SK-MEL-5 (cell line): ENCODE measurements around the gene FTSJ3. TPM values are rescaled to one million over a fixed set of nuclear protein-coding genes. Genes with fewer than 3 reads are reported as not detected.
"Not testable (repeated sequence)": the region's sequence is repeated elsewhere in the genome, so short reads cannot be mapped to it uniquely, and the experiment has no call there.

ENCODE experiments used
- DNase-seq: peaks from one replicate; pipeline ENCODE4 v3.0.0-alpha.2; 2016; ENCODE audit warnings: low read depth, low spot score
- in situ Hi-C: cut with HindIII; loops from 2 replicates; pipeline ENCODE4 v1.10.0; 2016; ENCODE audit warnings: low sequenced_read_pairs, high pct_unique_total_duplicates, low pct_unique_long_range_greater_than_20kb
- total RNA-seq: library from RNA; depleted of rRNA; stranded (reverse); fragments of >200 nt; shearing (Covaris generic); gene quantifications from 2 replicates; pipeline ENCODE4 v1.2.3, GENCODE V29; 2014

Gene FTSJ3
- total RNA-seq, 1 experiment from 2014 or later, result 51.6 TPM

- DNase-seq, result no peak
- in situ Hi-C loops, result no loop called here
These were observed 20.2 kb upstream of the FTSJ3 start for GRCh38 chr17:63847525-63848249.

GRCh38 chr17:63845509-63845908, 18.0 kb upstream of the FTSJ3 start:
- no peak for DNase-seq
- in situ Hi-C loops, result no loop called here

- in situ Hi-C loops, result no loop called here
- DNase-seq, result no peak
These were observed 16.6 kb upstream of the FTSJ3 start for GRCh38 chr17:63843910-63844677.

GRCh38 chr17:63843387-63843888, 16.0 kb upstream of the FTSJ3 start:
- in situ Hi-C loops, result not testable (repeated sequence)
- DNase-seq, result peak; percentile 31

- peak; percentile 98 for DNase-seq
- in situ Hi-C loops, result no loop called here
These were observed 15.3 kb upstream of the FTSJ3 start, which contains the start of gene SMARCD2 for GRCh38 chr17:63842540-63843386. Gene SMARCD2 (minus strand): TSS chr17:63842685. CDS start chr17:63842674, 11 bp downstream.

- no peak for DNase-seq
- in situ Hi-C loops, result no loop called here
These were observed 14.7 kb upstream of the FTSJ3 start for GRCh38 chr17:63842173-63842539.

GRCh38 chr17:63841350-63842172, 14.1 kb upstream of the FTSJ3 start:
- in situ Hi-C loops, result no loop called here

GRCh38 chr17:63840591-63841349, 13.3 kb upstream of the FTSJ3 start:
- DNase-seq, result peak; percentile 83
- in situ Hi-C loops, result no loop called here

More at GRCh38 chr17:63841350-63842172, 14.1 kb upstream of the FTSJ3 start:
- peak; percentile 30 for DNase-seq

- DNase-seq, result no peak
- in situ Hi-C loops, result no loop called here
These were observed 11.2 kb upstream of the FTSJ3 start for GRCh38 chr17:63838631-63839171.

GRCh38 chr17:63837962-63838600, 10.6 kb upstream of the FTSJ3 start:
- no peak for DNase-seq
- in situ Hi-C loops, result no loop called here

GRCh38 chr17:63837480-63837879, 10.0 kb upstream of the FTSJ3 start:
- no peak for DNase-seq
- in situ Hi-C loops, result no loop called here

- no peak for DNase-seq
- in situ Hi-C loops, result no loop called here
These were observed 9.3 kb upstream of the FTSJ3 start for GRCh38 chr17:63836811-63837210.

- DNase-seq, result no peak
- in situ Hi-C loops, result no loop called here
These were observed 7.8 kb upstream of the FTSJ3 start for GRCh38 chr17:63835167-63835720.

GRCh38 chr17:63834431-63835166, 7.1 kb upstream of the FTSJ3 start:
- in situ Hi-C loops, result no loop called here
- DNase-seq, result peak; percentile 95
